NCI-H2107 treated with DMSO at 0.1 percent for 48 hours (cell line): Measurements from ENCODE around the gene COL8A1.
A peak's percentile ranks its signal among the peaks of the same experiment; 100 is the strongest.
"Not testable (repeated sequence)": the region's sequence is repeated elsewhere in the genome, so short reads cannot be mapped to it uniquely, and the experiment has no call there.

Experiments
- DNase-seq: peaks from one replicate; lab custom pipeline; 2025; ENCODE audit not compliant: unreplicated experiment; lab: John Stamatoyannopoulos, UW

COL8A1 gene

DNA sequence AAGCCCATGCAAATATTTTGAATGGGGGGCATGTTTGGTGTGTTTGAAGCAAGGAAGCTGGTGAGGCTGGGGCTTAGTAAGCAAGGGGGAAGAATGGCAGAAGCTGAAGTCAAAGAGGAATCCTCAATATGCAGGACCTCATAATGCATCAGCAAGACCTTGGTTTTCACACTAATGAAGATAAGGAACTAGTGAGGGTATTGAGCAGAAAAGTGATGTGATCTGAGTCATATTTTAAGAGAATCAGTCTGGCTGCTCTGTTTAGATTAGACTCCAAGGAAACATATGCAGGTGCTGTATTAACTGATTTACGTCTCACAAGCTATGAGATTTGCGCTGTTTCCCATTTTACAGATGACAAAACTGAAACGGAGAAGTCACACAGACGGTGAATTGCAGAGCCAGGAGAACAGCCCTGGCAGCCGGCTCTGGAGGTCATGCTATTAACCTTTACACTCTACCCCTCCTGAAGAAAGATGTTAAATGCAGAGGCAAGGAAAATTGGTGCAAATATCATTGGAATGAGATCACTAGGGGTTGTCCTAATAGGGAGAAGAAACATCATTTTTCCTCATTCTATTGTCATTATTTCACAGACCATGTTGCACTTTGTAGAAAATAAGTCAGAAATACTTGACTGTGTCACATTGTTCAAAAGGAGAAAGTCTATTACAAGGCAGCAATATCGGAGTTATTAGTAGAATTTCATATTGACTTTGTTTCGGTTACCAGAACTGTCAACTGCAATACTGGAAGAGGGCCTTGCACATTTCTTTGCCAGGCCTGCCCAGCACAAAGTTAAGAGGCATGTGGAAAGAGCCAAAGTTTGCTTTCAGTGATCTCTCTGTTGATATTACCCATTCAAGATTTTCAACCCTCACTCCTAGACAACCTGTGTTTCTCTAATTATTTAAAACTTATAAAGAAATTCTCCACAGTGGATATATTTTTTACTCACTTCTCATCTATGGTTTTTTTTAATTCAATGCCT lies 64.9 kb downstream of the COL8A1 start:
- DNase-seq: no peak

DNA sequence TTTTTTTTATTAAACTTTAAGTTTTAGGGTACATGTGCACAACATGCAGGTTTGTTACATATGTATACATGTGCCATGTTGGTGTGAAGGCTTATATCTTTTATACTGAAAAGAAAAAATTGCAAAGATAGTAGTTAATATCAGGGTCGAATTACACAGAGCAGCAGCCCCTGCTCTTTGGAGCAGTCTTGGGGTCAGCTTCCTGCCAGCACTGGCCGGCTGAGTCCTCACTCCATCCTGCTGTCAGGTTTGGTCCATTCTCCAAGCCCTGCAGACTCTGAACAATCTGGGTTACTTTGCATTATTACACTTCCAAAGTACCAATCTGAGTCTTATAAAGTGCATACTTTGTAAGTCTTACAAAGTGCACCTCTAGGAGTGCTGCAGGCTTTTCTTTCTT lies 66.0 kb downstream of the COL8A1 start:
- no peak for DNase-seq

DNA sequence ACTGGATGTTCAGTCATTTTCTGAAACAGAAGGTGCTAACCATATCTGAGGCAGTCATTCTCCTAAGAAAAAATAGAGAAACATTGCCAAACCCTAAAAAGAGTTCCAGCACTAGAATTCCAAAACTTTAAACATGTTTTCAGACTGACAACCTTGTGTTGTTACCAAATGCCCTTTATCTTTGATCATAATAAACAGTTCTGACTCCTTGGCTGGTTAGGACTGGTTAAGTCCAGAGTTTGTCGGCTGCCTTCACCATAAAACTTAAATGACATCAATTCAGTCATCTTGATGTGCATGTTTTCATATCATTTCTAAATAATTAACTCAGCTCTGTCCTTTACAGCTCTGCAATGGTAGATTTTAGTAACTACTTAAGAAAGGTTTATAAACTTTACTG lies 68.0 kb downstream of the COL8A1 start:
- no peak for DNase-seq

DNA sequence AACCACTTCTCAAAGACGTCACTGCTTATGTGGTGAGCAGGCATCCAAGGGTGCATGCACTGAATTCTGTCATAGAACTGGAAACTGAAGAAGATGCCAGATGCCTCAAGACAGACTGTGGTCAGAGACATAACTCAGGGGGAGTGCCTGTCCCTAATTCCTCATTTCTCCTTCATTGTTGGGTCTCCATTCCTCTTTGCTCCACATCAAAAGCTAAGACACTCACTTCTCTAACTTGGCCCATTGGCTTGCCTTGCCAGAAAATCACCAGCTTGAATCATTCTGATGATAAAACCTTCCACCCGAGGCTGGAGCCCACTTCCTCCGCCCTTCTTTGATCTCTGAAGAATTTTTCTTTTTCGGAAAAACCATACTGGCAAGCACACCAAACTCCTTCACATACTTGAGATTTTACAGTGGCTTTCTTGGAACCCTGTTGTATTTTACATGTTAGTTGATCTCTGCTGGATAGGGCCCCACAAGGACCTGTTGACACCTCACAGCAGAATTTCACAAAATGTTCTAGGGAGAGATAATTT lies 69.9 kb downstream of the COL8A1 start:
- no peak for DNase-seq

DNA sequence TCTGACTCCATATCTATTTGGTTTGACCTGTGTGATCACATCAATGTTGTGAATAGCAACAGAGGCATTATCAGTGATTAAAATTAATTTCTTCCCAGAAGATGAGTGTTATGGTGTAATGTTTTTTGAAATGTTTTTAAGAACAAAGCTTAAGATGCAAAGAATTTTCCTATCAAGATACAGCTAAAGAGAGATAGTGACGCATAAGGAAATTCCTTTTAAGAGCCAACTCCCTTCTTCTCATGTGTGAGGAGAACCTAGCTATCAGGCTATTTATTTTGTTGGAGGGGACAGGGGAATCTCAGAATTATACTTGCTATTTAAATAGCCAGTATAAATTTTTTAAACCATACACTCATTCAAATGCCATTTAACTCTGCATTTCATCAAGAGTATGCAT lies 71.3 kb downstream of the COL8A1 start:
- no peak for DNase-seq

DNA sequence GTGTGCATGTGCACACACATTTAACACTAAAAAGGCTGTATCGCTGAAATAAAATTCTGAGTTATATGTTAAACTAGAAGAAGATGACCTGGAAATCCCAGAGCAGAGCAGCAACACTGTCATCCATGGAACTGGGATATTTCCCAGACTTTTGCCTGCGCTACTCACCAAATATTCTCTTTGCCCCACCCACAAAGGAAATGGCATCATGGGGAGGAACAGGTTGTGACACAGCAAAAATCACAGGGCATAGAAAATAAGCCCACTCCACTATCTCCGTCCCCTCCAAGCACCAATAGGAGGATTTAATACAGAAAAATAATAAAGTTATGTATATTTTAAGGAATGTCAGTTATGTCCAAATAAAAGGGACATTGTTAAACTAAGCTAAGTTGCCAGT lies 71.7 kb downstream of the COL8A1 start:
- no peak for DNase-seq

DNA sequence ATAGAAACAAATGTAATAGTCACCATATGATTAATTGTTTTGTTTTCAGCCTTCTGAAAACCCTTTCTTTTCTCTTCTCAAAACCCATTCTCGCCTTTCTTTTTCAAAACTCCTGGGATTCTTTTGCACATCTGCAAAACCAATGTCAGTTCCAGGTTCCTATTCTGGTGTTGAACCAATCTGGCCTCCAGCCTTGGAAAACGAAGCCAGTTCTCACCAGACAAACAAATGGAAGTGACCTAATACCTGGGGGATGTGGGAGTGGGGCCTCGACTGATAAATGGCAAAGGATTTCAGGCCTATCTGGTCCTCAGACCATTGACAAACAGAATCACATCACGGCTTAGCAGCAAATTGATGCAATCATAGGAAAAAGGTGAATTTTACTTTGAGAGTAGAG lies 73.0 kb downstream of the COL8A1 start:
- no peak for DNase-seq

DNA sequence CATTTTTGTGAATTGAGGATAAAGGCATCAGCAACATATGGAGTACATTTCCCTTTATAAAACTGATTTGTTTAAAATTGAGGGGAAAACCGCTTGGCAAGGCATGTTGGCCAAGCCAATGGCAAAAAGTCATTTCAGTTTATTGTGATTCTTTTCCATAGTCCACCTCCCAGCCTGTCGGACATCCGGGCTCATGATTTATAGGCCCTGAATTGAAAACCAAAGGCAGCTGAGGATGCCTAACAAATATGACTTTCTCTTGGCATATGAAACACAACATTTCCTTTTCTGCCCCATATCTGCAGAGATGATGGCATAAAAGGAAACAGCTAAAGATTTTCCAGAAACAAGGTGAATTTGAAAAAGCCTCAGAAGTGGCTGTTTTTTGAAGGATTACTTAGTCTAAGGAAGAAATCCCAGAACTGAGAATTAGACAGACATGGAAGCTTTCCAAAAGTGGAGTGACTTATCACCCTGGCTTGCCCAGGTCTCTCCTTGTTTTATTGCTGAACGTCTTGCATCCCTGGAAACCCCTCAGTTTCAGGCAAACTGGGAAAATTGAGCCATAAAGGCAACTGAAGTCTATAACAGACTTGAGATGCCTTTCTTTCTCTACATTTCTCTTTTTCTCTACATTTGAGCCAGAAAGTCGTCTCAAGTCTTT lies 74.0 kb downstream of the COL8A1 start:
- DNase-seq: no peak

DNA sequence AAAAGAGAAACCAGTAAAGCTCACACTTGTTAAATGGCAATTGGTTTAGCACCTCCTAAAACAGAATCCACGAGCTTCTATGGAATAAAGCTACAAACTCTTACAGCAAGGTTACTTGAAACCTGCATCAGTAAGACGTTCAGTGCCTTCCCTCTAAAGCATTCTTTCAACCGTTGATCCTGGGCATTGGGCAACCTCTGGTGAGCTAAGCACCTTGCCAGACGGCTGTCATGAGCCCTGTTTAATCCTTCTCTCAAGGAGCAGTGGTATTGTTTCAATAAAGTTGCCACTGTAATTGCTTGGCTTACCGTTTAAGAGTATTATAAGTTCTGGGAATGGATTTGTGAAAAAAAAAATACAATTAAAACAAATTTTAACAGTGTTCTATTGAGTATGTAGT lies 75.0 kb downstream of the COL8A1 start:
- no peak for DNase-seq

DNA sequence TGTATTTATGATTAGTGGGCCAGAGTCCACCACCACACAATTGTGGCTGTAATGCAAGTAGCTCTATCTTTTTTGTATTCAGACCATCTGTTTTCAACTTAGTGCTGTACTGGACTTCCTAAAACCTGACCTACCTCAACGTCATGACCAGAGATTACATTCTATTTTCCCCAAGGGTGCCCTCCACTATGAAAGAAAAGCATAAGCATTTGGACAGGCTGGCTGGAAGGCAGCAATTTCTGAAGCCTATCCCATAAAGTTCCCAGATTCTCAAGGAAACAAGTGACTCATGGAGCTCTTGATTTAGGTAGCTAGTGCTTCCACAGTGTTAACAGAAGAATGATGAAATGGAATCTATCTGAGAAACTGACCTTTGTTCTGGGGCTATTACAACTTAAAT lies 75.8 kb downstream of the COL8A1 start:
- no peak for DNase-seq

DNA sequence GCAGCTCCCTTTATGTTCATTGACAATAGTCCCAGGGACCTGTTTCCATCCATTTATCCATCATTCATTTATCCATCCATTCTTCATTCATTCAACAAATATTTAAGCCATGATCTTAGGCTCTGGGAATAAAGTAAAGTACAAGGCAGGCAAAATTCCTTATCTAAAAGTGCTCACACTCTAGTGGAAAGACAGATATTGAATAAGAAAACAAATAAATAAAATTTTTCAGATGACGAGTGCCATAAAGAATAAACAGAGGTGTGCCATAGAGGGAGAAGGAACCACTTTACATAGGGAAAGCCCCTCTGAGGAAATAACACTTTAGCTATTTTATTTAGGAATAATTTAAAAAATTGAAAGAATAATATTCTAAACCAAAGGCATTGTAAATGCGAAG lies 76.2 kb downstream of the COL8A1 start:
- DNase-seq: no peak

DNA sequence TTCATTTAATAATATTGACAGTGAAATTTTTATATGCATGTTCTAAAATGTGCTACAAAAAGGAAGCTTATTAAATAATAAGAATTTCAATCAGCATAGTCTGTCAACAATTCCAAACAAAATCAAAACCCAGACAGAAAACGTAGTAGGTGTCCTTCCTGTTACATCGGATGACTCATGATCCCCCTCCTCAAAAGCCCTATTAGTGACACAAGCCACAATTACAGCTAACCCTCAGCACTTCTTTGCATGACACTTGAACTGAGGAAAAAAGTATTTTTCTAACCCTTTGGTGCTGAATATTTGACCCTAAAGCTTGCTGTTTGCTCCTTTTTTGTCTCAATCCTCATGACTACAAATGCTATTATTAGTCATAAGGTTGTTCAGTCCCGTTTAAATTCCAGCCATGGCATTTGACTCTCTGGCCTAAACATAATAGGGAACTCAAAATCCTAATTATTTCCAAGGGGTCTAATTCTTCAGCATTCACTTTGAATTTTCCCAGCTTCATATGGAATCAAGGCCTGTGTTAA lies 78.1 kb downstream of the COL8A1 start:
- DNase-seq: no peak

DNA sequence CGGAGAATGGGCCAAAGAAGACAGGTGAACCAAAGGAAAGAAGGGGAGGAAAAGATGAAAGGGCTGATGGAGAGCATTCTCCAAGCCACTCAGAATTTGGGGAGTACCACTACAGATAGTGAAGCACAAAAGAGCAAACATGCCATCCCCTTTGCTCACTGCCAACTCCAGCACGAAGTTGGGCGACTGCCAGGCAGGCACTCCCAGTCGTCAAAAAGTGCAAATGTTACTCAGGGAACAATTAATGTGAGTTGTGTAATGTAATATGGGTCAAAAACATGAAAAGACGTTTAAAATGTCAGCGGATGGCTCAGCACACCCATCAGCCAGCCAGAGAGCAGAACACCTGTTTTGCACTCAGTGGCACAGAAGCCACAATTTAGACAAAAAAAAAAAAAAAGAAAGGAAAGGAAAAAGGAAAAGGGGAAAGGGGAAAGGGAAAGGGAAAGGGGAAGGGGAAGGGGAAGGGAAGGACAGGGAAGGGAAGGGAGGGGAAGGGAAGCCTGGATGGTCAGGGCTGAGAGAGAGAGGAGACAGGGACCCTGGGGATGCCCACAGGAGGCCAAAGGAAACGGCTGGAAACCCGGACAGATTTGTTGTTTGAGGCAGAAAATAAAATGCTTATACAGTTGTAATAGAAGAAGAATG lies 82.7 kb downstream of the COL8A1 start:
- DNase-seq: peak; percentile 3

DNA sequence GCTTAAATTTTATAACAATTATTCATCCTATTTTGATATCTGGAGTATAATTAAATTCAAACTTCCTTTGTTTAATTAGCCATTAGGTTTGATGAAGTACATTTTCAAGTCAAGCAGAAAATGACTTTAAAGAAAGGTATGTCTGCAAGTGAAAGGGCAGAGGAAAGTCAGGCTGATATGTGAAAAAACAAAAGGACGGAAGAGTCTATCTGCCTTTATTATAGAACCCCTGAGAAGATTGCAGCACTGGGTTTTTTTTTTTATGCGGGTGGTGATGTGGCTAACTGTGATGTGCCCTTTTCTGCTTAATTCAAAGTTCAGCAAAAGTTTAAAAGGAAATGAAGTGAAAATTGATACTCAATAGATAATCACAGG lies 83.2 kb downstream of the COL8A1 start:
- DNase-seq: no peak

DNA sequence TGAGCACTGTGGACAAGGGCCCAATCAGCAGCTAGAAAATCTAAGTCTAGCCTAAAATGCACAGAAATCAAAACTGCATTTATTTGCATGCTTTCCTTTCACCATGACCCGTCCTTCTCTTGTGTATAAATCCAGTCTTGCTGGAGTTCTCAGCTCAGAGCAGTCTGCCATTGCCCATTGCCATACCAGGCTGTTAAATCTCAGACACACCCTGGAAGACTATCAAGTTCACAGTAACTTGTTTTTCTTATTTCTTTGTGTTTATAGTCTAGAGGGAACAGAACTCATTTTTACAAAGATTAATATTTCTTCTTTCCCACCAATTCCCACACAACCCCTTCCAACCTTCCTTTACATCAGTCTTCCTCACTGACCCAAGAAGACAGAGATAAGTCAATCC lies 85.9 kb downstream of the COL8A1 start:
- no peak for DNase-seq

DNA sequence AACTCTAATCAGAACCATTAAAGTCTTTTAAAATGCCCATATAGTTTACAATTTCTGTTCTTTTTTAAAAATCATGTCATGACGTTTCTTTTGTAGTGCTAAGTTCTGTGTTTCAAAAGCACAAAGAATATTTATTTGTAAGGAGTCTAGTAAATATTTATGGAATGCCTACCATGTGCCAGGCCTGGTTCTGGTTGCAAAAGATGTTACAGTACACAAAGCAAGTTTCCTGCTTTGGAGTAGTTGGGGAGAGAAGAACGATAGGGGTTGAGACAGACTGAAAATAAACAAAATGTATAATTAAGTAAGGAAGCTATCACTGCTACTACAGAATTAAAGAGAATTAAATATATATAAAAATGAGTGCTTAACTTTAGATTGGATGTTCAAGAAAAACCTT lies 92.5 kb downstream of the COL8A1 start:
- no peak for DNase-seq

DNA sequence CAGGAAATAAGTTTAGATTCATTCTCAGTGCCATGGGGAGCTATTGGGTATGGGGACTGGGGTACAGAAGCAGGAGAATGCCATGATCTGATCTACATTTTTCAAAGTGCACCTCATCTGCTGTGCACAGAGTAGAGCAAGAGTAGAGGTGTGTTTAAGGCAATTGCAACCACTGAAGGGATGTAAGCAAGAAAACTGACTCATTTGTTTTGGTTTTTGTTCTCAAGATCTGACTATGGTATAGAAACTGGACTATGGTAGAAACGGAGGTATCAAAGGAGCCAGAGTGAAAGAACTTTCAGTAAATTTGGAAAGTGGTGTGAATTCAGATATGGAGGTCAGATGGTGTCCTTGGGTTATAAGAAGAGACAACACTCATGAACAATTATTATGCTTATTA lies 93.1 kb downstream of the COL8A1 start:
- DNase-seq: no peak

DNA sequence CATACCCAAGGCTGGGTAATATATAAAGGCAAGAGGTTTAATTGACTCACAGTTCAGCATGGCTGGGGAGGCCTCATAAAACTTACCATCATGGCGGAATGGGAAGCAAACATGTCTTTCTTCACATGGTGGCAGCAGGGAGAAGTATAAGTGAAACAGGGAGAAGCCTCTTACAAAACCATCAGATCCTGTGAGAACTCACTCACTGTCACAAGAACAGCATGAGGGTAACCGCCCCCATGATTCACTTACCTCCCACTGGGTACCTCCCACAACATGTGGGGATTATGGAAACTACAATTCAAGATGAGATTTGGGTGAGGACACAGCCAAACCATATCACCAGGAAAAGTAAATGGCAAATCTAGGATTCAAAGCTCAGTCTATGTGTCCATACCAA lies 102.0 kb downstream of the COL8A1 start:
- DNase-seq: not testable (repeated sequence)

DNA sequence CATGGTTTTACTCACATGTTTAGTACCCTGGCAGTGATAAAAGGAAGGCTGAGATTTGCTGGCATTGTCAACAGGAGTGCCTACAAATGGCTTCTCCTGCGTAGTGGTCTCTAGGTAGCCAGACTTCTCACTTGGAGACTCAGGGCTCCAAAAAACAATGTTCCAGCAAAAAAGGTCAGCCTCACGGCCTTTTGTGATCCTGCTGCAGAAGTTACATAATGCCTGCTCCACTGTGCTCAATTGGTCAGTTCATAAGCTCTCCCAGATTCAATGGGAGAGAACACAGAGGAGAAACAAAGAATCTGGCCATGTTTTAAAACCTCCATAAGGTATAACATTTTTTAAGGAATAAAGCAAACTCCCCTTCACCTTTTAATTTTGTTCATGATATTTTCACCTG lies 103.2 kb downstream of the COL8A1 start:
- DNase-seq: no peak

DNA sequence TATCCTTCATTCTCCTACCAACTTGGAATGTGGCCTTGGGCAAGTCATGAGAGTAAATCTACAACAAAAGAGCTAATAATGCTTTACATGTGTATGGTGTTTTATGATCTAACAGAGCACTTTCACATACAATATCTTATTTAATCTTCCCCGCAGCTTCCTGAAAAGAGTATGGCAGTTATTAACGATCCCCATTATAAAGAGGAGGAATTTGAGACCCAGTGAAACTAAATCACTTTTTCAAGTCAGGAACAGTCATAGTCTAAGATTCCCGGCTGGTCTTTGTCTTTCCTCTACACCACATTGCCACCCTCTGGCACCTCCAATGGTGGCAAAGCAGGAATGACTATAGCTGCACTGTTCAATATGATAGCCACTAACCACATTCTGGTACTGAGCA lies 109.5 kb downstream of the COL8A1 start:
- no peak for DNase-seq

DNA sequence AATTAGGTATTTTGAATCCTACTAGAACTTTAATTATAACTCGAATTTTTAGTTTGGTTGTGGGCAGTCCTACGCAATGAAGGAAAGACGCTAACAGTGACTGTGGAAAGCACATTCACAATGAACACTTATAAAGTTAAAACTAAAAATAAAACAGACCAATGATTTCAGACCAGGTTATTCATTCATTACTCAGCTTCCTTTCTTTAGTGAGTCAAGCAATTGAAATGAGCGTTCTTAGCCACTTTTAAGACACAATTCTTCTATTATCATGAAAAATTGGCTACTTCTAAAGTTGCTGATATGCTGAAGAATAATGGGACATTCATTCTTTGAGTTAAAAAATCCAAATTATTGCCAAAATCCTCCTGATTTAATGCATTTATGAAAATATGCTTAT lies 113.3 kb downstream of the COL8A1 start:
- DNase-seq: no peak
